ENCODE measurements around the gene MBNL2. TPM values are rescaled to one million over a fixed set of nuclear protein-coding genes. Genes with fewer than 3 reads are reported as not detected.
"Not testable (repeated sequence)": the region's sequence is repeated elsewhere in the genome, so short reads cannot be mapped to it uniquely, and the experiment has no call there.

Gene MBNL2
- total RNA-seq, 1 experiment from 2014 or later = 0.17 TPM

DNA sequence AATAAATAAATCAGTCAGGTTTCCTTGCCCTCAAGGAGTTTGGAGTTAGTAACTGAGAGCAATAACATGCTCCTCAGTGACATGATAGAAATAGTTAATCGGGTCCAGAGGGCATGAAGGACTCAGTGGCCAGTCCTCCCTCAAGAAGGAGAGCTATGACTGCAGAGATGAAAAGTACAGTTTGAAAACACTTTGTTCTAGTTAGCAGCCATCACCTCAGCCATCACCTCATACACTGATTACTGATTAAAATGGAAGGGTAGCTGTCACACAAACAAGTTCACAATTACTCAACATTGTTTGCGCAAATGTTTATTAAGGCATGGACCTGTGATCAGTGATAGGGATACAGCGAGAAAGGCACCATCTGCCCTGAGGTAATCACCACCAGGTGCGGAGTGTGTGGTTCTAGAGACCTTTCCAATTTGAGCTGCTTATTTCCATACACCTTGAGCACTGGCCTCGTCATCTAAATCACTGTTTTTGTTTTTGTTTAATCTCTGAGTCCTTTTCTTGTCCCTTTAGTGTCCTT lies 126.5 kb downstream of the MBNL2 start:
- peaks cover 31% of the 10 kb centered on the region for H3K27me3 Mint-ChIP-seq (ENCODE audit: low read depth)
- Histone ChIP-seq H2AFZ (ENCODE audit: low read length) (no peak overlapping the region), H3T11ph (ENCODE audit: low read length) (no peak overlapping the region), H3K9ac (ENCODE audit: extremely low read depth, insufficient read length, low read length) (no peak overlapping the region), H4K20me1 (ENCODE audit: control insufficient read depth, insufficient read depth, insufficient read length) (no peaks in the 10 kb centered on the region), H3K79me2 (ENCODE audit: insufficient read depth, low read length) (no peaks in the 10 kb centered on the region), H2BK5ac (ENCODE audit: insufficient read length, low read length) (no peak overlapping the region), H3K79me1 (ENCODE audit: insufficient read depth, low read depth, low read length, poor library complexity, severe bottlenecking) (no peaks in the 10 kb centered on the region), H3K27ac (ENCODE audit: insufficient read length, low read depth, low read length) (no peak overlapping the region), H4K91ac (ENCODE audit: insufficient read length, low read depth, low read length) (no peak overlapping the region), H4K8ac (replicated peaks; ENCODE audit: insufficient read length, low read depth, low read length) (no peak overlapping the region), H3K56ac (ENCODE audit: insufficient read length, low read depth, low read length) (no peak overlapping the region), H3K4ac (ENCODE audit: low read depth, low read length) (no peak overlapping the region), H3K4me1 (ENCODE audit: insufficient read depth, low read length) (no peaks in the 10 kb centered on the region), H2BK12ac (ENCODE audit: insufficient read length, low read depth, low read length) (no peak overlapping the region), H3K18ac (ENCODE audit: insufficient read length, low read depth, low read length) (no peak overlapping the region), H2BK20ac (ENCODE audit: low read depth, low read length, poor library complexity, severe bottlenecking) (no peak overlapping the region), H3K9me3 (ENCODE audit: control insufficient read depth, low read depth, low read length) (no peaks in the 10 kb centered on the region), H2BK120ac (ENCODE audit: low read depth, low read length, poor library complexity, severe bottlenecking) (no peak overlapping the region), H3K23ac (ENCODE audit: insufficient read length, low read depth, low read length) (no peak overlapping the region), H2AK5ac (ENCODE audit: insufficient read length, low read length) (no peak overlapping the region), H3K4me2 (ENCODE audit: insufficient read depth, insufficient read length, low read length) (no peak overlapping the region), H3K27me3 (ENCODE audit: insufficient read depth, low read length) (no peaks in the 10 kb centered on the region), H3K23me2 (ENCODE audit: insufficient read length, low read depth, low read length, poor library complexity, severe bottlenecking) (no peaks in the 10 kb centered on the region), H3K14ac (ENCODE audit: insufficient read depth, low read length) (no peak overlapping the region), H2BK15ac (ENCODE audit: low read depth, low read length) (no peak overlapping the region), H4K5ac (ENCODE audit: insufficient read length, low read depth, low read length) (no peak overlapping the region)
- DNase-seq = no peak
- H3K9me3 Mint-ChIP-seq = peaks cover 0 to 6% of the 10 kb centered on the region in 2 experiments; a peak in 2 of 5 replicates
- TF ChIP-seq, protein P1, sequence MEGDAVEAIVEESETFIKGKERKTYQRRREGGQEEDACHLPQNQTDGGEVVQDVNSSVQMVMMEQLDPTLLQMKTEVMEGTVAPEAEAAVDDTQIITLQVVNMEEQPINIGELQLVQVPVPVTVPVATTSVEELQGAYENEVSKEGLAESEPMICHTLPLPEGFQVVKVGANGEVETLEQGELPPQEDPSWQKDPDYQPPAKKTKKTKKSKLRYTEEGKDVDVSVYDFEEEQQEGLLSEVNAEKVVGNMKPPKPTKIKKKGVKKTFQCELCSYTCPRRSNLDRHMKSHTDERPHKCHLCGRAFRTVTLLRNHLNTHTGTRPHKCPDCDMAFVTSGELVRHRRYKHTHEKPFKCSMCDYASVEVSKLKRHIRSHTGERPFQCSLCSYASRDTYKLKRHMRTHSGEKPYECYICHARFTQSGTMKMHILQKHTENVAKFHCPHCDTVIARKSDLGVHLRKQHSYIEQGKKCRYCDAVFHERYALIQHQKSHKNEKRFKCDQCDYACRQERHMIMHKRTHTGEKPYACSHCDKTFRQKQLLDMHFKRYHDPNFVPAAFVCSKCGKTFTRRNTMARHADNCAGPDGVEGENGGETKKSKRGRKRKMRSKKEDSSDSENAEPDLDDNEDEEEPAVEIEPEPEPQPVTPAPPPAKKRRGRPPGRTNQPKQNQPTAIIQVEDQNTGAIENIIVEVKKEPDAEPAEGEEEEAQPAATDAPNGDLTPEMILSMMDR (conservative IDR thresholded peaks at IDR 0.05) = no peak
- H3K4me3 Mint-ChIP-seq = no peak overlapping the region
- peaks cover 0 to 9% (median 8%) of the 10 kb centered on the region in 3 experiments; a peak in 4 of 7 replicates for H3K36me3 Mint-ChIP-seq (ENCODE audit: insufficient read depth in 1 of 3, low read depth in 3 of 3)
- no CpG with 5 or more reads among the region's 5 CpGs for WGBS (ENCODE audit: extremely low coverage, insufficient read length, low lambda C conversion rate)
- no peak overlapping the region for H3K27ac Mint-ChIP-seq
- H3K4me1 Mint-ChIP-seq = no peaks in the 10 kb centered on the region

DNA sequence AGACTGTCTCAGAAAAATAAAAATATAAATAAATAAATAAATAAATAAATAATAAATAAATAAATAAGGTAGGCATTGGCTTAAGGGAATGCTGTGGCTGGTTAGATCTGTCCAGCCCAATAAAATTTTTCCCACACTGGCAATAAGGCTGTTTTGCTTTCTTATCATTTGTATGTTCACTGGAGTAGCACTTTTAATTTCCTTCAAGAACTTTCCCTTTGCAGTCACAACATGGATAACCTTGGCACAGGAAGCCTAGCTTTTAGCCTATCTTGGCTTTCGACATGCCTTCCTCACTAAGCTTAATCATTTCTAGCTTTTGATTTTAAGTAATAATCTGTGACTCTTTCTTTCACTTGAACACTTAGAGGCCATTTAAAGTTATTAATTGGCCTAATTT lies 129.9 kb downstream of the MBNL2 start:
- not testable (repeated sequence) for H3K27me3 ChIP-seq (ENCODE audit: insufficient read depth, low read length); H2BK20ac ChIP-seq (ENCODE audit: low read depth, low read length, poor library complexity, severe bottlenecking); H3K23me2 ChIP-seq (ENCODE audit: insufficient read length, low read depth, low read length, poor library complexity, severe bottlenecking); H4K5ac ChIP-seq (ENCODE audit: insufficient read length, low read depth, low read length); H3K9ac ChIP-seq (ENCODE audit: extremely low read depth, insufficient read length, low read length); H3K27ac Mint-ChIP-seq; H3K79me2 ChIP-seq (ENCODE audit: insufficient read depth, low read length); H3K23ac ChIP-seq (ENCODE audit: insufficient read length, low read depth, low read length); H3K4ac ChIP-seq (ENCODE audit: low read depth, low read length); H3T11ph ChIP-seq (ENCODE audit: low read length); H3K18ac ChIP-seq (ENCODE audit: insufficient read length, low read depth, low read length); H3K9me3 Mint-ChIP-seq; H2BK120ac ChIP-seq (ENCODE audit: low read depth, low read length, poor library complexity, severe bottlenecking); H3K4me2 ChIP-seq (ENCODE audit: insufficient read depth, insufficient read length, low read length); H3K9me3 ChIP-seq (ENCODE audit: control insufficient read depth, low read depth, low read length); H3K4me1 Mint-ChIP-seq; H3K36me3 Mint-ChIP-seq (ENCODE audit: insufficient read depth in 1 of 3, low read depth in 3 of 3); H3K79me1 ChIP-seq (ENCODE audit: insufficient read depth, low read depth, low read length, poor library complexity, severe bottlenecking); H3K4me3 Mint-ChIP-seq; H4K91ac ChIP-seq (ENCODE audit: insufficient read length, low read depth, low read length); H3K27ac ChIP-seq (ENCODE audit: insufficient read length, low read depth, low read length); H4K8ac ChIP-seq (replicated peaks; ENCODE audit: insufficient read length, low read depth, low read length); H2BK15ac ChIP-seq (ENCODE audit: low read depth, low read length); H3K14ac ChIP-seq (ENCODE audit: insufficient read depth, low read length); H2AFZ ChIP-seq (ENCODE audit: low read length); H2BK12ac ChIP-seq (ENCODE audit: insufficient read length, low read depth, low read length); H2BK5ac ChIP-seq (ENCODE audit: insufficient read length, low read length); H4K20me1 ChIP-seq (ENCODE audit: control insufficient read depth, insufficient read depth, insufficient read length); H2AK5ac ChIP-seq (ENCODE audit: insufficient read length, low read length); H3K4me1 ChIP-seq (ENCODE audit: insufficient read depth, low read length); H3K56ac ChIP-seq (ENCODE audit: insufficient read length, low read depth, low read length); DNase-seq
- peaks cover 26% of the 10 kb centered on the region for H3K27me3 Mint-ChIP-seq (ENCODE audit: low read depth)
- WGBS (ENCODE audit: extremely low coverage, insufficient read length, low lambda C conversion rate) = no CpG with 5 or more reads among the region's 1 CpG

Data from H9 (cell line).